IMR-90 (cell line): ENCODE measurements around the gene B4GALNT3. TPM values are rescaled to one million over a fixed set of nuclear protein-coding genes. Genes with fewer than 3 reads are reported as not detected.

ENCODE experiments used
- ATAC-seq: fragments of 200-7000 bp; cut with Tn5 transposase; 2 replicates; pipeline ENCODE4 v1.9.1; 2020; ENCODE audit warnings: low read depth, mild to moderate bottlenecking, moderate library complexity
- BruUV-seq: library from RNA; stranded (reverse); fragments of 400-500 nt; replicated peaks from 2 replicates; lab custom pipeline; 2021; lab: Mats Ljungman, UMichigan
- CTCF ChIA-PET: fragments of 300-600 bp; formaldehyde crosslinking; extraction: SDS; loops from one replicate; lab custom pipeline; 2021; ENCODE audit warnings: antibody characterized with exemption; lab: Yijun Ruan, JAX
- POLR2A ChIA-PET: fragments of 300-600 bp; sonication (Branson Sonifier 250); formaldehyde crosslinking; loops from one replicate; lab custom pipeline; 2022; ENCODE audit warnings: antibody characterized with exemption; ENCODE audit not compliant: unreplicated experiment; lab: Charles Lee
- DNase-seq: peaks from one replicate; pipeline ENCODE4 v3.0.0; 2013
- H2AFZ ChIP-seq: replicated peaks from 2 replicates; pipeline ENCODE3; 2013; ENCODE audit warnings: low read length, mild to moderate bottlenecking; ENCODE audit not compliant: poor library complexity
- H2AK5ac ChIP-seq: 2 replicates; pipeline ENCODE4 v1.6.1; 2013; ENCODE audit warnings: low read depth, low read length, inconsistent platforms
- H2AK9ac ChIP-seq: replicated peaks from 2 replicates; pipeline ENCODE3; 2013; ENCODE audit warnings: mild to moderate bottlenecking, low read depth, low read length, moderate library complexity; ENCODE audit not compliant: poor library complexity
- H2BK120ac ChIP-seq: 2 replicates; pipeline ENCODE4 v1.6.1; 2013; ENCODE audit warnings: low read depth, low read length, inconsistent platforms
- H2BK15ac ChIP-seq: 3 replicates; pipeline ENCODE4 v1.6.1; 2013; ENCODE audit warnings: low read depth, low read length, inconsistent platforms
- H2BK20ac ChIP-seq: 2 replicates; pipeline ENCODE4 v1.6.1; 2013; ENCODE audit warnings: low read depth, mild to moderate bottlenecking, inconsistent platforms, low read length, moderate library complexity
- H2BK5ac ChIP-seq: 2 replicates; pipeline ENCODE4 v1.6.1; 2013; ENCODE audit warnings: mild to moderate bottlenecking, low read depth, low read length, inconsistent platforms; ENCODE audit not compliant: poor library complexity, severe bottlenecking
- H3K14ac ChIP-seq: replicated peaks from 2 replicates; pipeline ENCODE4 v1.6.1; 2013; ENCODE audit warnings: low read depth, low read length, inconsistent platforms
- H3K18ac ChIP-seq: 2 replicates; pipeline ENCODE4 v1.6.1; 2013; ENCODE audit warnings: low read depth, low read length, control low read depth
- H3K23ac ChIP-seq: 2 replicates; pipeline ENCODE4 v1.6.1; 2013; ENCODE audit warnings: low read depth, low read length, inconsistent platforms
- H3K27ac ChIP-seq: 2 replicates; pipeline ENCODE4 v1.5.1; 2013; ENCODE audit warnings: mild to moderate bottlenecking, control low read depth, low read length; ENCODE audit not compliant: insufficient read depth
- H3K27me3 ChIP-seq: 2 replicates; pipeline ENCODE4 v1.6.1; 2013; ENCODE audit warnings: low read length; ENCODE audit not compliant: control insufficient read depth, insufficient read depth
- H3K36me3 ChIP-seq: 2 replicates; pipeline ENCODE4 v1.6.1; 2013; ENCODE audit warnings: low read length, mixed read lengths; ENCODE audit not compliant: control insufficient read depth, insufficient read depth
- H3K4ac ChIP-seq: 2 replicates; pipeline ENCODE4 v1.6.1; 2013; ENCODE audit warnings: low read depth, low read length, inconsistent platforms
- H3K4me1 ChIP-seq: 2 replicates; pipeline ENCODE4 v1.6.1; 2013; ENCODE audit warnings: low read length, mixed read lengths; ENCODE audit not compliant: control insufficient read depth, insufficient read depth
- H3K4me2 ChIP-seq: 2 replicates; pipeline ENCODE4 v1.6.1; 2013; ENCODE audit warnings: low read depth, mild to moderate bottlenecking, control low read depth, low read length, moderate library complexity
- H3K4me3 ChIP-seq: 2 replicates; pipeline ENCODE4 v1.5.1; 2013; ENCODE audit warnings: low read depth, mild to moderate bottlenecking, control low read depth, low read length, moderate library complexity; ENCODE audit not compliant: insufficient read depth
- H3K56ac ChIP-seq: 2 replicates; pipeline ENCODE4 v1.6.1; 2013; ENCODE audit warnings: low read length, inconsistent platforms; ENCODE audit not compliant: insufficient read depth; ENCODE audit errors: extremely low read depth
- H3K79me1 ChIP-seq, 2 experiments: 2 replicates each; pipeline ENCODE4 v1.6.1; 2013; ENCODE audit warnings: low read length in 2 of 2, inconsistent platforms in 1 of 2, low read depth in 1 of 2
- H3K9ac ChIP-seq: 2 replicates; pipeline ENCODE4 v1.6.1; 2013; ENCODE audit warnings: low read depth, low read length, control low read depth
- H3K9me1 ChIP-seq: 2 replicates; pipeline ENCODE4 v1.6.1; 2013; ENCODE audit warnings: low read length, inconsistent platforms; ENCODE audit not compliant: insufficient read depth
- H3K9me3 ChIP-seq: 2 replicates; pipeline ENCODE4 v1.6.1; 2013; ENCODE audit warnings: low read length; ENCODE audit not compliant: control insufficient read depth, insufficient read depth
- H4K20me1 ChIP-seq: 2 replicates; pipeline ENCODE4 v1.6.1; 2013; ENCODE audit warnings: low read length, inconsistent platforms; ENCODE audit not compliant: insufficient read depth
- H4K5ac ChIP-seq: 2 replicates; pipeline ENCODE4 v1.6.1; 2013; ENCODE audit warnings: mild to moderate bottlenecking, low read depth, low read length, control low read depth
- H4K8ac ChIP-seq, 2 experiments: 2 replicates each; pipeline ENCODE4 v1.6.1; 2013; ENCODE audit warnings: low read depth in 2 of 2, low read length in 2 of 2, control low read depth in 1 of 2, inconsistent platforms in 1 of 2
- H4K91ac ChIP-seq: 2 replicates; pipeline ENCODE4 v1.6.1; 2013; ENCODE audit warnings: low read depth, low read length, inconsistent platforms; ENCODE audit not compliant: insufficient read depth
- BHLHE40 ChIP-seq: fragments of 150-350 bp; IDR thresholded peaks from 2 replicates; pipeline ENCODE4 v1.6.1; 2016; ENCODE audit warnings: mild to moderate bottlenecking, low read depth, low read length
- CEBPB ChIP-seq: IDR thresholded peaks from 2 replicates; pipeline ENCODE4 v1.6.1; 2012; ENCODE audit warnings: low read depth, low read length, improper control_type of control experiment
- CHD1 ChIP-seq: IDR thresholded peaks from 2 replicates; pipeline ENCODE4 v1.6.1; 2012; ENCODE audit warnings: low read depth, low read length, improper control_type of control experiment
- FOS ChIP-seq: fragments of 150-350 bp; IDR thresholded peaks from 2 replicates; pipeline ENCODE4 v1.6.1; 2016; ENCODE audit warnings: low read depth, low read length
- MAFK ChIP-seq: IDR thresholded peaks from 2 replicates; pipeline ENCODE4 v1.6.1; 2012; ENCODE audit warnings: low read depth, low read length, improper control_type of control experiment
- MAZ ChIP-seq: IDR thresholded peaks from 2 replicates; pipeline ENCODE4 v1.6.1; 2012; ENCODE audit warnings: low read depth, mild to moderate bottlenecking, low read length, improper control_type of control experiment, moderate library complexity, borderline replicate concordance
- MXI1 ChIP-seq: IDR thresholded peaks from 2 replicates; pipeline ENCODE4 v1.6.1; 2012; ENCODE audit warnings: low read depth, mild to moderate bottlenecking, low read length, moderate library complexity, borderline replicate concordance
- NFE2L2 ChIP-seq: fragments of 150-350 bp; IDR thresholded peaks from 2 replicates; pipeline ENCODE4 v1.6.1; 2016; ENCODE audit warnings: low read depth, mild to moderate bottlenecking, low read length
- POLR2A ChIP-seq: IDR thresholded peaks from 2 replicates; pipeline ENCODE4 v1.6.1; 2012; ENCODE audit warnings: mild to moderate bottlenecking, low read depth, low read length
- RAD21 ChIP-seq: IDR thresholded peaks from 2 replicates; pipeline ENCODE4 v1.6.1; 2012; ENCODE audit warnings: low read length, improper control_type of control experiment
- RCOR1 ChIP-seq: IDR thresholded peaks from 2 replicates; pipeline ENCODE4 v1.6.1; 2012; ENCODE audit warnings: mild to moderate bottlenecking, low read length, improper control_type of control experiment; ENCODE audit not compliant: insufficient replicate concordance
- RFX5 ChIP-seq: IDR thresholded peaks from 2 replicates; pipeline ENCODE4 v1.8.0; 2012; ENCODE audit warnings: low read depth, mild to moderate bottlenecking, low read length, moderate library complexity
- SMC3 ChIP-seq: fragments of 150-350 bp; IDR thresholded peaks from 2 replicates; pipeline ENCODE4 v1.6.1; 2016; ENCODE audit warnings: low read depth, mild to moderate bottlenecking, antibody characterized with exemption, low read length, moderate library complexity
- WGBS, 2 experiments: methylation state at CpG; one replicate each; pipeline versions ENCODE4 v1.1.5 to v1.1.7; 2013; ENCODE audit warnings: missing lambda C conversion rate in 2 of 2; ENCODE audit not compliant: insufficient read length in 1 of 2; ENCODE audit errors: extremely low coverage in 2 of 2; 5-methylcytosine and 5-hydroxymethylcytosine counted together
- dilution Hi-C: fragments of 300-500 bp; cut with HindIII; formaldehyde crosslinking; loops from one replicate; pipeline ENCODE4 v1.14.3; 2018; ENCODE audit warnings: low sequenced_read_pairs; ENCODE audit not compliant: unreplicated experiment
- in situ Hi-C: fragments of 300-500 bp; cut with MboI; formaldehyde crosslinking; loops from 3 replicates; pipeline ENCODE4 v1.14.3; 2019; ENCODE audit warnings: low sequenced_read_pairs, inconsistent platforms, mixed read lengths
- intact Hi-C: fragments of 100-400 bp; cut with micrococcal nuclease; formaldehyde crosslinking; loops from 2 replicates; pipeline ENCODE4 v1.10.0; 2022
- polyA plus RNA-seq, 3 experiments: library from polyadenylated mRNA; depleted of rRNA; stranded (reverse); fragments of >200 nt; gene quantifications; 2 replicates each; pipeline ENCODE4 v1.2.3, GENCODE V29; 2012; ENCODE audit warnings: low replicate concordance in 1 of 3
- total RNA-seq: library from RNA; depleted of rRNA; stranded (reverse); fragments of >200 nt; gene quantifications from 2 replicates; pipeline ENCODE4 v1.2.3, GENCODE V29; 2012
- TF ChIP-seq, protein P1 (sequence below): conservative IDR thresholded peaks from 2 replicates; pipeline ENCODE4 v1.5.1; 2012; ENCODE audit warnings: mild to moderate bottlenecking, low read depth, low read length, improper control_type of control experiment
- TF ChIP-seq, protein P2 (sequence below): fragments of 150-350 bp; IDR thresholded peaks from 2 replicates; pipeline ENCODE4 v1.6.1; 2017; ENCODE audit warnings: mild to moderate bottlenecking, antibody characterized with exemption, low read length, low read depth
- TF ChIP-seq, protein P3 (sequence below): fragments of 150-350 bp; IDR thresholded peaks from 2 replicates; pipeline ENCODE4 v1.6.1; 2016; ENCODE audit warnings: low read depth, mild to moderate bottlenecking, low read length, moderate library complexity, borderline replicate concordance

B4GALNT3 gene
- total and polyA plus RNA-seq, 2 of the 4 experiments (the other 2 are of a cell fraction), result not detected

DNA sequence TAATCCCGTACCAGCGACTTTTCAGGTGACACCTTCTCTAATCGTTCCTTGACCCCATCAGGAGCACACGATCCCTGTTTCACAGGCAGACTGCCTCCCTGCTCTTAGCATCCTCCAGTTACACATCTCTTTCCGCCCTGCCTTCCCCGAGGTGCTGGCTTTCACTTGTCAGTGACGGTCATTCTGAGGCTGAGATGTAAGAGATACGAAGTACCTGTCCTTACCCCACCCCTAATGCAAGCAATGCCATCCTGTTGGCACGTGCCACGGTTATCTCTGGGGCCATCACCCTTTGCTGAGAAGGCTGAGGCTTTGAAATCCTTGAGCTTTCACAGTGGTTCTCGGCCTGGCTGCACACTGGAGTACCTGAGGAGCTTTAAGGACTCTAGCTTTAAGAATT is 24.4 kb downstream of the B4GALNT3 start:
- no peak overlapping the region for H2BK20ac ChIP-seq
- no peak for DNase-seq
- no peak overlapping the region for H3K27ac ChIP-seq
- H3K9ac ChIP-seq, result no peak overlapping the region
- 80% methylated on average over 1 of the region's 11 CpGs; no CpG with 5 or more reads in 1 of the 2 experiments for WGBS, 2 experiments
- POLR2A ChIA-PET, result no interaction called here
- H2AFZ ChIP-seq, result no peak overlapping the region
- no peak overlapping the region for H3K23ac ChIP-seq
- ATAC-seq, result no peak
- H2AK5ac ChIP-seq, result no peak overlapping the region
- intact Hi-C loops (no loop called here), in situ Hi-C loops (no loop called here), dilution Hi-C loops (no loop called here)
- no peak overlapping the region for H4K5ac ChIP-seq
- no peak overlapping the region for H3K18ac ChIP-seq
- CTCF ChIA-PET, result no interaction called here
- H3K36me3 ChIP-seq, result no peaks in the 10 kb centered on the region
- H3K9me1 ChIP-seq, result no peaks in the 10 kb centered on the region
- no peak overlapping the region for H2BK15ac ChIP-seq
- no peak overlapping the region for H2BK120ac ChIP-seq
- no peak overlapping the region for H3K4me3 ChIP-seq
- peaks cover 57% of the 10 kb centered on the region for H3K27me3 ChIP-seq
- TF ChIP-seq CHD1, result no peak
- TF ChIP-seq, protein P1, sequence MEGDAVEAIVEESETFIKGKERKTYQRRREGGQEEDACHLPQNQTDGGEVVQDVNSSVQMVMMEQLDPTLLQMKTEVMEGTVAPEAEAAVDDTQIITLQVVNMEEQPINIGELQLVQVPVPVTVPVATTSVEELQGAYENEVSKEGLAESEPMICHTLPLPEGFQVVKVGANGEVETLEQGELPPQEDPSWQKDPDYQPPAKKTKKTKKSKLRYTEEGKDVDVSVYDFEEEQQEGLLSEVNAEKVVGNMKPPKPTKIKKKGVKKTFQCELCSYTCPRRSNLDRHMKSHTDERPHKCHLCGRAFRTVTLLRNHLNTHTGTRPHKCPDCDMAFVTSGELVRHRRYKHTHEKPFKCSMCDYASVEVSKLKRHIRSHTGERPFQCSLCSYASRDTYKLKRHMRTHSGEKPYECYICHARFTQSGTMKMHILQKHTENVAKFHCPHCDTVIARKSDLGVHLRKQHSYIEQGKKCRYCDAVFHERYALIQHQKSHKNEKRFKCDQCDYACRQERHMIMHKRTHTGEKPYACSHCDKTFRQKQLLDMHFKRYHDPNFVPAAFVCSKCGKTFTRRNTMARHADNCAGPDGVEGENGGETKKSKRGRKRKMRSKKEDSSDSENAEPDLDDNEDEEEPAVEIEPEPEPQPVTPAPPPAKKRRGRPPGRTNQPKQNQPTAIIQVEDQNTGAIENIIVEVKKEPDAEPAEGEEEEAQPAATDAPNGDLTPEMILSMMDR, result no peak
- no peak for TF ChIP-seq POLR2A
- TF ChIP-seq MAFK, result no peak
- no peak for TF ChIP-seq CEBPB
- no peak for TF ChIP-seq MAZ
- TF ChIP-seq, protein P2, sequence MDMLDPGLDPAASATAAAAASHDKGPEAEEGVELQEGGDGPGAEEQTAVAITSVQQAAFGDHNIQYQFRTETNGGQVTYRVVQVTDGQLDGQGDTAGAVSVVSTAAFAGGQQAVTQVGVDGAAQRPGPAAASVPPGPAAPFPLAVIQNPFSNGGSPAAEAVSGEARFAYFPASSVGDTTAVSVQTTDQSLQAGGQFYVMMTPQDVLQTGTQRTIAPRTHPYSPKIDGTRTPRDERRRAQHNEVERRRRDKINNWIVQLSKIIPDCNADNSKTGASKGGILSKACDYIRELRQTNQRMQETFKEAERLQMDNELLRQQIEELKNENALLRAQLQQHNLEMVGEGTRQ, result no peak
- no peak for TF ChIP-seq FOS
- no peak for TF ChIP-seq RFX5
- TF ChIP-seq RAD21, result no peak
- TF ChIP-seq BHLHE40, result no peak
- TF ChIP-seq, protein P3, sequence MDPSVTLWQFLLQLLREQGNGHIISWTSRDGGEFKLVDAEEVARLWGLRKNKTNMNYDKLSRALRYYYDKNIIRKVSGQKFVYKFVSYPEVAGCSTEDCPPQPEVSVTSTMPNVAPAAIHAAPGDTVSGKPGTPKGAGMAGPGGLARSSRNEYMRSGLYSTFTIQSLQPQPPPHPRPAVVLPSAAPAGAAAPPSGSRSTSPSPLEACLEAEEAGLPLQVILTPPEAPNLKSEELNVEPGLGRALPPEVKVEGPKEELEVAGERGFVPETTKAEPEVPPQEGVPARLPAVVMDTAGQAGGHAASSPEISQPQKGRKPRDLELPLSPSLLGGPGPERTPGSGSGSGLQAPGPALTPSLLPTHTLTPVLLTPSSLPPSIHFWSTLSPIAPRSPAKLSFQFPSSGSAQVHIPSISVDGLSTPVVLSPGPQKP, result no peak
- no peak for TF ChIP-seq NFE2L2
- no peak for TF ChIP-seq RCOR1
- TF ChIP-seq SMC3, result no peak
- TF ChIP-seq MXI1, result no peak
- H3K56ac ChIP-seq, result no peak overlapping the region
- H3K4me2 ChIP-seq, result no peak overlapping the region
- no peak overlapping the region for H4K8ac ChIP-seq
- no peak overlapping the region for H3K14ac ChIP-seq
- no peaks in the 10 kb centered on the region; the same call in 1 of the 2 replicates for H3K4me1 ChIP-seq
- no peaks in the 10 kb centered on the region for H4K20me1 ChIP-seq
- H3K79me1 ChIP-seq, result no peaks in the 10 kb centered on the region
- peaks cover 2% of the 10 kb centered on the region; the same call in 1 of the 2 replicates for H3K9me3 ChIP-seq
- no peak overlapping the region for H2AK9ac ChIP-seq
- no TSS peak for BruUV-seq
- H2BK5ac ChIP-seq, result no peak overlapping the region
- H4K91ac ChIP-seq, result no peak overlapping the region
- no peak overlapping the region for H3K4ac ChIP-seq
